Left kidney (tissue), 1 donor: ENCODE data around the gene CYSLTR1. TPM values are rescaled to one million over a fixed set of nuclear protein-coding genes. Genes with fewer than 3 reads are reported as not detected.

ENCODE experiments used
- polyA plus RNA-seq: library from polyadenylated mRNA; unstranded; fragments of 120-200 nt; gene quantifications from one replicate; pipeline ENCODE4 v1.2.1, GENCODE V29; 2013; ENCODE audit not compliant: insufficient read length

CYSLTR1 gene
- polyA plus RNA-seq, 1 donor: 2.1 TPM

Other genes with a start within 250 kb of the CYSLTR1 start
- gene PGK1, start 223.4 kb downstream of the CYSLTR1 start, polyA plus RNA-seq: 390 TPM
- gene TAF9B, start 188.0 kb downstream of the CYSLTR1 start, polyA plus RNA-seq: 55.6 TPM